ENCODE measurements around the gene LMO7.

Gene LMO7

DNA sequence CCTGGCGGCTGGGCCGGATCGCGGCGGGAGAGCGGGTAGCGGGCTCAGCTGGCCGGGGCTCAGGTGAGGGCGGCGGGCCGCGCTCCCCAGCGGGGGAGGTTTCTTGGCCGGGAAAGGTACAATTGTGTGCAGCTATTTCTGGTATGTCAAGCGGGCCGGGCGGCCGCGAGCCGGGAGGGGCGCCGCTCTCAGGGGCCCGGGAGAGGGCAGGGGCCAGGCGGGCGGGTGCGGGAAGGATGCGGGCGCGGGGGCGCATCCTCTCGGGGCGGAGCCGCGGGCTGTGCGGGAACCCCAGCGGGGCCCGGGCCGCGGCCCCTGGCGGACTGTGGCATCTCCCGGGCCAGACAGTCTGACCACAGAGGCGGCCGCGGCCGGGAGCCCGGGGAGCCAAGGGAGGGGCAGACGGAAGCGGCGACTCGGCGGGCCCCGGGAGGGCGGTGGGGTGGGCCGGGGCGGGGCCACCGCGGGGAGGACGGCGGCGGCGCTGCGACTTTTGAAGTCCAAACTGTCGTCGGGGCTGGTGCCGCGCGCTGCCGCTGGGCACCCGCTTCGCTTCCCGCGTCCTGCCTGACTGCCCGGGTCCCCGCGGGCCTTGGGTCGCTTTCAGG, at the start of gene LMO7:
LMO7 (plus strand) TSS at position 503 of the 608 bp plus-strand sequence. CDS start 328 bp downstream, outside the sequence.
- in situ Hi-C loops (cut with HindIII; ENCODE audit: low sequenced_read_pairs): no loop called here

DNA sequence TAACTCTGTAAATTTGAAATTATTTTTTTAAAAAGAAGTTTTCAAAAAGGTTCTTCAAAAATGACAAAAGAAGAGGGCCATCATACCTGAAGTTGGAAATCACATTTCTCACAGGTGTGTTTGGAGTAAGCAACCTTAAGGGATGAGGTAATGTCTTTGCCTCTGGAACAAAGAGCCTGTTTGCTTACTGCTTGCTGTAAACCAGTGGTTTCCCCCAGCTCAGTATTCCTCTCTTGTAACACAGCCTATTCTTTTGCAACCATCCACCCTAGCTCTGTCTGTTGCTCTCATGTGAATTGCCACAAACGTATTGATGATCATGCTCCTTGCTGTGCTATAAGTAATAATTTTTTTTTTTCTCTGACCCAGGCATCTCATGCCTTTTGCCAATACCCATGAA, 48.5 kb upstream of the LMO7 start:
- in situ Hi-C loops (cut with HindIII; ENCODE audit: low sequenced_read_pairs): no loop called here

DNA sequence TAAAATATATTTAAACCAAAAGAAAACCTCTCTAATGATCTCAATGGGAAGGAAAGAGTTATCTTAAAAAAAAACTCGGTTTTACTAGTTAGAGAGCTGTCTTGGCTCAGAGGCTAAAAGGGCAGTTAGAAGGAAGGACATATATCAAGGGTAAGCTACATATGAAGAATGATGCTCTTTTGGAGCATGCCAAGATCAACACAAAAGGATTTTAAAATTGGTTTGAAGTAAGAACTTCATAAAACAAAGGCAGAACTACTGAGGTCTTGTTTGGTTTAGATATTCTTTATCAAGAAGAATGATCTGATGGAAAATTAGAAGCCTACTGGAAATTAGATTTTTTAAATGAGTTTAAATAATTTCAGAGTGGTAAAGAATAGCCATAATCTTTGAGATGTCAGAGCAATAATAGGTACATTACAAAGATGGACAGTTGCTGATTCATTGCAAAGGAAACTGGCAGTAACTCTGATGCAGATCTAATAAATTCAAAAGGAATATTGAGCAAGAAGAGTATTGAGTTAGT, 39.4 kb upstream of the LMO7 start:
- in situ Hi-C loops (cut with HindIII; ENCODE audit: low sequenced_read_pairs): no loop called here

DNA sequence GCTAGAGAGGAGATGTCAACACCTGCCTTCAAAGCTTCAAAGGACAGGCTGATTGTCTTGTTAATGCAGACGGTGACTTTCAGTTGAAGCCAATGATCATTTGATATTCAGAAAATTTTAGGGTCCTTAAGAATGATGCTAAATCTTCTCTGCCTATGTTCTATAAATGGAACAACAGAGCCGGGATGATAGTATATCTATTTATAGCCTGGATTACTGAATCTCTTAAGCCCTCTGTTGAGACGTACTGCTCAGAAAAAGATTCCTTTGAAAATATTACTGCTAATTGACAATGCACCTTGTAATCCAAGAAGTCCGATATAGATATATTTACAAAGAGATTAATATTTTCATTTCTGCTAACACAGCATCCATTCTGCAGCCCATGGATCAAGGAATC, 35.8 kb upstream of the LMO7 start:
- in situ Hi-C loops (cut with HindIII; ENCODE audit: low sequenced_read_pairs): no loop called here

DNA sequence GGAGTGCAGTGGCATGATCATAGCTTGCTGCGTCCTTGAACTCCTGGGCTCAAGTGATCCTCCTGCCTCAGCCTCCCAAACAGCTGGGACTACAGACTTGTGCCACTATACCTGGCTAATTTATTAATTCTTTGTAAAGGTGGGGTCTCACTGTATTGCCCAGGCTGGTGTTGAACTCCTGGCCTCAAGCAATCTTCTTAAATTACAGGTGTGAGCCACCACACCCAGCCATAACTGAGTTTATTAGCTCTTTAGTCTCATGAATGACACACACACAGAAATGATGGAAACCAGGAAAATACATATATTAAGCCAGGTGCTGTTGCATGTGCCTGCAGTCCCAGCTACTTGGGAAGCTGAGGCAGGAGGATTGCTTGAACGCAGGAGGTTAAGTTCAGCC, 33.1 kb upstream of the LMO7 start:
- in situ Hi-C loops (cut with HindIII; ENCODE audit: low sequenced_read_pairs): no loop called here

DNA sequence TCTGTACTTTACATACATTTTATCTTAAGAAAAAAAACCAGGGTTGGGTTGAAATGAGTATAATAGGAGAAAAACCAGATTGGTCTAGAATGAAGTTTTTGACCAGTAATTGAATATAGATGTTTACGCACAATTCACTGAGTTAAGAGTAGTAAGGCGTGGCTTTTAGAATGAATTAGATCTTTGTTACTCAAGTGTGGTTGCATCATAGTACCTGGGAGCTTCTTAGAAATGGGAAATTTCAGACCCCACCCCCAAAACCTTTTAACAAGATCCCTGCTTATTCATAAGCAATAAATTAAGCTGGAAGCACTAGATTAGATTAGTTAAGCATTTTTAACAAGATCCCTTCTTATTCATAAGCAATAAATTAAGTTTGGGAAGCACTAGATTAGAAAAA, 28.7 kb upstream of the LMO7 start:
- in situ Hi-C loops (cut with HindIII; ENCODE audit: low sequenced_read_pairs): no loop called here

DNA sequence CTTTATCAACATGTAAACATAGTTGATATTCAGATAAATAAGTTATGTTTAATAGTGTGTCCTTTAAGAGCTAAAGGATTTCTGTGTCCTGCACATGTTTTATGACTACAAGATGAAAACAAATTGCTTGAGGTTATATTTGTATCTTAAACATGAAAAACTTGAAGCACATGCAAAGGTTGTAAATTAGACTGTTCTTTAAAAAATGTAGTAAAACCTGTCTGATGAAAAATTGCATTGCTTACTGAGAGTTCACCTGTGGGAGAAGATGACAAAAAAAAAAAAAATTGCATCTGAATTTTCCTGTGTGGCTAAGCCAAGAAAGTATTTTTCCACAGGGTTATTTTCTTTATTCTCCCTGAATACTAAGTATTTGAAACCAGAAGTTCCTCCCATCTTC, 25.7 kb upstream of the LMO7 start:
- in situ Hi-C loops (cut with HindIII; ENCODE audit: low sequenced_read_pairs): no loop called here

DNA sequence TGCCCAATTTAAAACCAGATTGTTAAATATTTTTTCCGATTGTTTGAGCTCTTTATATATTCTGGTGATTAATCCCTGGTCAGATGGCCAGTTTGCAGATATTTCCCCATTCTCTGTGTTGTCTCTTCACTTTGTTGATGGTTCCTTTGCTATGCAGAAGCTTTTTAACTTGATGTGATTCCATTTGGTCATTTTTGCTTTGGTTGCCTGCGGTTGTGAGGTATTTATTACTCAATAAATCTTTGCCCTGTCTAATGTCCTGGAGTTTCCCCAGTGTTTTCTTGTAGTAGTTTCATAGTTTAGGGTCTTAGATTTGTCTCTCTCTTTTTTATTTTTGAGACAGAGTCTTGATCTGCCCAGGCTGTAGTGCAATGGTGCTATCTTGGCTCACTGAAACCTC, 23.8 kb upstream of the LMO7 start:
- in situ Hi-C loops (cut with HindIII; ENCODE audit: low sequenced_read_pairs): no loop called here

DNA sequence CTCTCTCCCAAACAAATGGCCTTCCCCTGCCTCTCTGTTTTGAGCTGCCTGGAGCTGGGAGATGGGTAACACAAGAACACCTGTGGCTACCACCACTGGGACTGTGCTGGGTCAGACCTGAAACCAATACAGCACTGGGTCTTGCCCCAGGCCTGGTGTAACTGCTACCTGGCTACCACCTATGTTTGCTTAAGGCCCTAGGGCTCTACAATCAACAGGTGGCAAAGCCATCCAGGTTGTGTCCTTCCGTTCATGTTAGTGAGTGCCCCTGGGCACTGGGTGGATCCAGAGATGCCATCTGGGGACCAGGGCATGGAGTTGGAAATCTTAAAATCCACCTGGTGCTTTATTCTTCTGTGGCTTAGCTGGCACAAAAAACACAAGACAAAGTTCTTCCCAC, 18.9 kb upstream of the LMO7 start:
- in situ Hi-C loops (cut with HindIII; ENCODE audit: low sequenced_read_pairs): no loop called here

DNA sequence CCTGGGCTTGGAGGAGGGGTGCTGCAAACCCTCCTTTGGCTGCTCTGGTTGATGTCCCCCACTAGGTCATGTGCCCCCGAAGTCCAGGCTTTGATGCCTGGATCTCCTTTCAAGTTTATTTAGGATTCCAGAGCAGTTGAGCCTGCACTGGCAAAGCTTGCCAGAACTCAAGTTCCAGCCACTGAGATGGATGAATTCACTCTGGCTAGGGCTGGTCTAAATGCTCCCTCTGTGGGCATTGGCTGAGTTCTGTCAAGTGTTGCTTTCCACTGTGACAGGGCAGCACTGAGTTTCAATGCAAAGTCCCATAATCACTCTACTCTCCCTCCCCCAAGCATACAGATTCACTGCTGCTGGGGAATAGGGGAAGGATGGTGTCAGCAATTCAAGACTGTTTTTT, 17.8 kb upstream of the LMO7 start:
- in situ Hi-C loops (cut with HindIII; ENCODE audit: low sequenced_read_pairs): no loop called here

DNA sequence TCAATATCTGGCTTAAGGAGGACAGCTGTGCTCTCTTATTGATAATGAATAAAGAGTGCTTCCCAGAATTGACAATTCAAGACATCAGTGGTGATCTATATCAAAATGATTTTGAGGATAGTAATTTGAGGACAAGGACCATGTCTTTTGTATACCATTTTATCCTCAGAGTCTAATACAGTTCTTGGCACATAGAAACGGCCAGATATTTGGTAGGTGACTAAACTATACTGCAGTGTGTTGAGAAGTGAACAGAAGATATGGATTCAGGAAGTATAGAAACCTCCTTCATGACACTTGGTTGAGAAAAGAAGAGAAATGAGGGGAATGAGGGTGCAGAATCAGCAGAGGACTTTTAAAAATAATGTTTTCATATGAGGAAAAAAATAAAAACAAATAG, 16.1 kb upstream of the LMO7 start:
- in situ Hi-C loops (cut with HindIII; ENCODE audit: low sequenced_read_pairs): no loop called here

DNA sequence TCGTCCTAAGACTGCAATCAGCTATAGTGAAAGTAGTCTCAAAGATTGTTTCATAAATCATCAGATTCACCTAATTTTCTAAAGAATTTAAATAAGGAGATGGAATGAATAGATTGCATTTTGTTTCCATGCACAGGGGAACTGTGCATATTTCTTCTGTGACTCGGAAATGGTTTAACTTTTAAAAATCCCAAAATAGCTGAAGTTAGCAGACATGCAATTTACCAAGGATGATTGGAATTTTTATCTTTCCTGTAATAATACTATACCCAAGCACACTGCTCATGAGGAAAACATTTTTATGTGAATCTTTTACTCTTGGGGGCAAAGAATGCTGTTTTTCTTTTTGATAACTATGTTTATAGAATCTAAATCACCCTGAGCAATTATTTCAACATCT, 15.0 kb upstream of the LMO7 start:
- in situ Hi-C loops (cut with HindIII; ENCODE audit: low sequenced_read_pairs): no loop called here

DNA sequence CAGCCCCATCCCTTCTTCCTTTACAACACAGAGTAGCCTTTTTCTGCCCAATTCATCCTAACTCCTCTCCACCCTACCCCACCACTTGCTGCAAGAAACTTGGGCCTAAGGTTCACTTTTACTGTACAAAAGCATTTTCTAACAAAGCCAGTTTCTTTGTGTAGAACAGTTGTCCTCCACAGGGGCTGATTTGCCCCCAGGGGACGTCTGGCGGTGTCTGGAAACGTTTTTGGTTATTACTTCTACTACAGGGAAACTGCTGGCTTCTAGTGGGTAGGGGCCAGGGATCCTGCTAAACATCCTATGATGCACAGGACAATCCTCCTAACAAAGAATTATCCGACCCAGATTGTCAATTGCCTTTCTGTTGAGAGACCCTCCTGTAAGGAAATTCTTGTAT, 7.3 kb upstream of the LMO7 start:
- in situ Hi-C loops (cut with HindIII; ENCODE audit: low sequenced_read_pairs): no loop called here

DNA sequence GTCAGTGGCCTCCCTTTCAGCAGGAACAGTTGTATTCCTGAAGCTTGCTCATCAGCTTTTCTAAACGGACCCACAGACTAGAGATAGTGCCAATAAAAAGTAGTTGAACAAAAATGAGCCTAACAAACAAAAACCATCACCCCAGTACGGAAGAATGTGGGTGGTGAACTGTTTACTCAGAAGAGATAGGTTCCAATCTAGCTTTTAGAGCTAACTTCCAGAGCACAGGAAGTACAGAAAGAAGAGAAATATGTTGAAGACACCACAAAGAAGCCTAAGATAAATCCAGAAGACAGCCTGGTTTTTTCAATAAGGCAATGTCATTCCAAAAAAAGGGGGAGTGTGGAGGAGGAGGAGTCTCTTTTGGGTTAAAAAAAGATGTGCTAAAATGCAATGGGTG, 2.8 kb upstream of the LMO7 start:
- in situ Hi-C loops (cut with HindIII; ENCODE audit: low sequenced_read_pairs): no loop called here

DNA sequence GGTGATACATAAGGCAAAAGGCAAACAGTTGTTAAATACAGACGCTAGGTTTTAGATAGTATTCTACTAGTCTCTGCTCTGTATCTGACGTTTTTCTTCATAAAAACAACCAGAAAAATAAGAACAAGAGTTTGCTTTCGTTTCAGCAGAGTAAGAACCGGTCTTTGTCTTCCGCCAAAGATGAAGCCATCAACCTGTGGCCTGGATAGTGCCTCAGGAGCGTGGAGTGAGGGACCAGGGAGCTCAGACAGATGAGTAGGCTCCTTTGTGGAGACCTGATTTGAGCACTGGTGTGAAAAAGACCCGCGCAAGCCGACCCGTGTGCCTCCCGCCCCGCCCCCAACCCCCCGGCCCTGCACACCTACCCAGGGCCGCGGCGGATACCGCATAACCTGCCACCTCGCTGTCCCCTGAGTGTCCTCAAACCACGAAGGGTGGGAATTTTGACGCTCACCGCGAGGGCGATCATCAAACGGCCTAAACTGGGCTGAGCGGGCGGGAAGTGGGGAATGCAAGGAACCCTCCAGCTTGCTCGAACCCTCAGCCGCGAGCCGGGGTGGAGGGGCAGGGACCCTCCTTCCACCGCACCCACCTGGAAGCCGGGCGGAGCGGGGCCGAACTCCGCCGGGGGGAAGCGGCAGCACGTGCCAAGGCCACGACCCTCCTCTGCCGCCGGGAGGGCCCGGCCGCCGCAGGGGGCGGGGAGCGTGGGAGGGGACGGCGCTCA, 866 bp upstream of the LMO7 start:
- in situ Hi-C loops (cut with HindIII; ENCODE audit: low sequenced_read_pairs): no loop called here

DNA sequence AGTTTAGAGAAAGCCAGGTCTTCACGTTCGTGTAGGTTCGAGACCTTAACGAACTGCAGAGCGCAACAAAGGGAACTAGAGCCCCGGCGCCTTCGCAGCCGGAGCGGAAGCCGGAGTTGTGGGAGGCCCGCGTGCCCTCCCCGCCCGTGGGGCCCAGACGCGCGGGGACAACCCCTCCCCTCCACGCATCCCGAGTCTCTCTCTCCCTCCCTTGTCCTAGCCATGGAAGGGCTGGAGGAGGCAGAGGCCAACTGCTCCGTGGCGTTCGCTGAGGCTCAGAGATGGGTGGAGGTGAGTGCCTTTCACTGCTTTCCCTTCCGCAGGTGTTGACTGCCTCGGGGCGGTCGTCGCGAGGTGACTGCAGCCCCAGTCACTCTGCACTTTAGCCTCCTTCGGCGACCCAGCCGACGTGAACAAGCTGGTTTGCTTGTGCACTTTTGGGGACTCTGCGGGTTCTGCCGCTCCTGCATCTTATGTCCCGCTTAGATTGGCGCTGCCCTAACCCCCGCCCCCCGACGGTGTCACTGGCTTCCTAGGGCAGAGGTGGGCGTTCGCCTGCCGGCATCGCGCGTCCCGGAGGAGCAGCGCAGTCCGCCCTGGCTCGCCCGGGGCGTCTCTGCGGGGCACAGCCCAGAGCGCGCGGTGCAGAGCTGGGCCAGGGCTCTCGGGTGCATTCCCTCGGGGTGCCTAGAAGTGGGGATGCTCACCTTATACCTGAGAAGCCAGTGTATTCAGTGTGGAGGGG, 478 bp downstream of the LMO7 start:
- in situ Hi-C loops (cut with HindIII; ENCODE audit: low sequenced_read_pairs): no loop called here

DNA sequence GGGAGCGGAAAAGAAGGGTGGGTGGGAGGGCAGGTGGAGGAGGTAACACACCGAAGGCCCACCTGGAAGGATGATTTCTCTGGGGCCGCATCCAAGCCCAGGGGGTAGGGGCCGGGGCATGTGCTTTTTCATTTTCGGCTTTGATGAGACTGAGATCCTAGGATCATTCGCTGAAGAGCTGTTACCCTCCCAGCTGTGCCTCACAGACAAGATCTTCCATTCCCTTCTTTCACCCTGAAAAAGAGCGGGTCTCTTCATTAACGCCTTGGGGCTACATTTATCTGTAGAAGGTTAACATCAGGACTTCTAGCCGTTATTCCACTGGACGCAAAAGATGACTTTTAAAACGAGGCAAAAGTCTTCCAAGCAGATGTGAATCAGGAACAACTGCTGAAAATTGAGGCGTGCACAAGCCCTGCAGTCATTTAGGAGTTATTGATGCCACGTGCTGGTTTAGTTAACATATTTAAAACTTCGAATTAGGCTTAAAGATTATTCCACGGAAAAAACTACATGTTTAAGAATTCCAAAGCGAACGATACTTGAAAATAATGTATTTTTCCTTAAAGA, 1.1 kb downstream of the LMO7 start:
- in situ Hi-C loops (cut with HindIII; ENCODE audit: low sequenced_read_pairs): no loop called here

DNA sequence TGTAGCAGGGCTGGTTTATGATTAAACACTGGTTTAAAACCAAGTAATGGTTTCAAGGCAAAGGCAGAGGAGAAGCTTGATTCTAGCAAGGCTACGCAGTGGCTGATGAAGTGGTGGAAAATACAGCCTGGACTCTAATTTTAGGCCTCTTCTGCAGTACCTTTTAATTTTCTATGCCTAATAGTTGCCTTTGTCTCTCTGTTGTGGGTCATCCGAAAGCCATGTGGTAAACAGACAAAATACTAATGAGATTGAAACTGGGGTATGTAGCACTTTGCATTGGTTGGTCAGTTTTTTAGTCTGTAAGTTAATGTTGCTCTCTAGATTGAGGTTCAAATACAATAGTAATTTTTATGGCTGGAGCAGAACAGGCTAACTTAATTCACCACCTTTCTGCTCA, 3.3 kb downstream of the LMO7 start:
- in situ Hi-C loops (cut with HindIII; ENCODE audit: low sequenced_read_pairs): no loop called here

DNA sequence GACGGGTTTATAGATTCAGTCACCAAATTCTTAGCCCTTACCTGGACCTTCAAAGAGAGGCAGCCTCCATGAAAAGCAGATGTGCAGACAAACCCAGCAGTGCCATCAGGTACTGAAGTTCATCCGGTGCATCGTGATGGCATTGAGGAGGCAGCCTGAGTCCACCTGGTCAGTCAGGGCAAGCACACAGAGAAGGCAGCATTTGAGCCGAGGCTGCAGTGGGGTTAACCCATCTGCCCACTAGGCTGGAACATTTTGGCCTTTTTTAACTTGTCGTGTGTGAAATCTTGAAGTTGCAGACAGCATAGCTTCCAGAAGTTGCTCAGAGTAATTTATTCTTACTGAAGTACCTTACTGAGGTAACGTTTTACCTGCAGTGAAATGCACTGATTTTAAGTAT, 4.9 kb downstream of the LMO7 start:
- in situ Hi-C loops (cut with HindIII; ENCODE audit: low sequenced_read_pairs): no loop called here

DNA sequence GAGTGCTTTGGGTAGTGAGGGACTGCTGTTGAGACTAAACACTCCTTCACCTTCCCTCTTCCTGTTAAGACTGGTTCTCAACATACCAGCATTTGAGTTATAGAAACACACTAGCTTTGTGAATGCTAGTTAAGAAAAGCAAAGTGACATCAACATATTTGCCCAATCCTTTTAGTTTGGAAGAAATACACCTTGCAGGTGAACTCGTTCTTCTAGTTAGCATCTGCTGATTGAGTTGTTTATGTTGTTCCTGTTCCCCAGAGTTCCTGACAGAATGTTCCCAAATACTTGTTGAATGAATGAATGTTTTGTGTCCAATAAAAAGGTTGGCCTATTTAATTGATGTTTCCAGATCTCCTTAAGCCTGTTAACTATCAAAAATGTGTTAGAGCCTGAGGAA, 7.1 kb downstream of the LMO7 start:
- in situ Hi-C loops (cut with HindIII; ENCODE audit: low sequenced_read_pairs): no loop called here

DNA sequence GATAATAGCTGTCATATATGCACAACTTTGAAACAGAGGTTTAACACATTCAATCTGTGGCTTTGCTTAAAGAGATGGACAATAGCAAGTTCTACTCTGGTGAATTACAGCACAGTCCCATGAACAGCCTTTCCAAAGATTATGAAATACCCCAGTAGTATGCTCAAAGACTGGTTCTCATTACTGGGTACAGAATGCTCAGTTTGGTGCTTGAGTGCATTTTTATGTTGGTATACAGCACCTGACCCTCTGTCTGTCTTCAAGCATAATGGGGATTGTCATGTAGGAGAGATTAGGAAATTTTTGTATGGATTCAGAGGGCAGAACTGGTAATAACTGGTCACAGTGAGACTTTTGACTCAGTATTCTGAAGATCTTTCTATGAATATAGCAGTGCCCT, 7.6 kb downstream of the LMO7 start:
- in situ Hi-C loops (cut with HindIII; ENCODE audit: low sequenced_read_pairs): no loop called here

DNA sequence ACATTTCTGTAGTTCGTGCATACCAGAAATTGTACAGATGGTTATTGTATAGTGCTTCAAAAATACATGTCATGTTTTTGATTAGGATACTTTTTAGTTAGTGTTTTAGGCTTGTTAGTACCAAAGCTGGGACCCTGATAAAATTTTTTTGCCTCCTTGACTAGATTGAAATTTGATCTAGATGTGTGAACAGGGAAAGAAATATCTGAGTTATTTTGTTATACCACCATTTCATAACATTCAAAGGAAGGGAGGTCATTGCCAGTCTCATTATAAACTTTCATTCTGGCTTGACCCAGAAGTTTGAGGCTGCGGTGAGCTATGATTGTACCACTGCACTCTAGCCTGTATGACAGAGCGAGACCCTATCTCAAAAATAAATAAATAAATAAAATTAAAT, 9.0 kb downstream of the LMO7 start:
- in situ Hi-C loops (cut with HindIII; ENCODE audit: low sequenced_read_pairs): no loop called here
